H1 (cell line): ENCODE results near the gene SNX30. TPM values are rescaled to one million over a fixed set of nuclear protein-coding genes. Genes with fewer than 3 reads are reported as not detected.

Experiments used
- CTCF ChIA-PET: fragments of 300-600 bp; sonication (Branson Sonifier 250); formaldehyde crosslinking; loops from one replicate; lab custom pipeline; 2021; ENCODE audit not compliant: partially characterized antibody; lab: Charles Lee
- POLR2A ChIA-PET: fragments of 300-600 bp; sonication (Branson Sonifier 250); formaldehyde crosslinking; loops from one replicate; lab custom pipeline; 2021; ENCODE audit warnings: inconsistent platforms; ENCODE audit not compliant: partially characterized antibody; lab: Charles Lee
- DNase-seq, 2 experiments: peaks; one replicate each; pipeline versions ENCODE4 v3.0.0 to v3.0.0-alpha.2; 2010 to 2022; ENCODE audit warnings: low spot score in 2 of 2, low read depth in 1 of 2, mixed read lengths in 1 of 2
- FAIRE-seq: peaks from 2 replicates; lab custom pipeline; 2011; peaks lifted over from hg19 to GRCh38; lab: Jason Lieb, UNC
- H2AFZ ChIP-seq: 2 replicates; pipeline ENCODE4 v1.8.1; 2012; ENCODE audit warnings: low read length, inconsistent platforms
- H2AK5ac ChIP-seq: 2 replicates; pipeline ENCODE4 v1.6.1; 2013; ENCODE audit warnings: low read depth, low read length
- H2BK120ac ChIP-seq: replicated peaks from 2 replicates; pipeline ENCODE3; 2013; ENCODE audit warnings: low read depth, low read length, inconsistent platforms
- H2BK12ac ChIP-seq: 2 replicates; pipeline ENCODE4 v1.6.1; 2013; ENCODE audit warnings: low read depth, low read length
- H2BK15ac ChIP-seq: 2 replicates; pipeline ENCODE4 v1.6.1; 2013; ENCODE audit warnings: low read length
- H2BK20ac ChIP-seq: 2 replicates; pipeline ENCODE4 v1.6.1; 2013; ENCODE audit warnings: low read length
- H2BK5ac ChIP-seq: 2 replicates; pipeline ENCODE4 v1.6.1; 2013; ENCODE audit warnings: low read depth, low read length
- H3K14ac ChIP-seq: 2 replicates; pipeline ENCODE4 v1.6.1; 2013; ENCODE audit warnings: inconsistent platforms; ENCODE audit not compliant: insufficient read length
- H3K18ac ChIP-seq: 2 replicates; pipeline ENCODE4 v1.6.1; 2013; ENCODE audit warnings: low read length; ENCODE audit errors: extremely low read depth
- H3K23ac ChIP-seq: 2 replicates; pipeline ENCODE4 v1.6.1; 2013; ENCODE audit warnings: inconsistent platforms; ENCODE audit not compliant: insufficient read length
- H3K23me2 ChIP-seq: 2 replicates; pipeline ENCODE4 v1.6.1; 2013; ENCODE audit warnings: low read depth, low read length
- H3K27ac ChIP-seq: 2 replicates; pipeline ENCODE4 v1.6.1; 2011; ENCODE audit warnings: low read depth, low read length, inconsistent platforms
- H3K27me3 ChIP-seq, 4 experiments: replicated peaks in 1 of 4; 1 replicate in 1 of 4; 2 replicates in 3 of 4; pipeline versions ENCODE4 v1.6.1 to v1.8.1; 2011 to 2013; ENCODE audit warnings: low read length in 3 of 4, mild to moderate bottlenecking in 3 of 4, inconsistent platforms in 2 of 4, mixed read lengths in 2 of 4, moderate library complexity in 1 of 4; ENCODE audit not compliant: control insufficient read depth in 3 of 4, insufficient read depth in 3 of 4; ENCODE audit errors: extremely low read depth in 1 of 4
- H3K36me3 ChIP-seq, 4 experiments: 2 replicates each; pipeline versions ENCODE4 v1.6.1 to v1.8.1; 2011 to 2013; ENCODE audit warnings: mild to moderate bottlenecking in 4 of 4, low read length in 3 of 4, moderate library complexity in 2 of 4, control low read depth in 1 of 4, inconsistent platforms in 1 of 4; ENCODE audit not compliant: insufficient read depth in 4 of 4, control insufficient read depth in 2 of 4
- H3K4ac ChIP-seq: replicated peaks from 2 replicates; pipeline ENCODE3; 2013; ENCODE audit warnings: low read length, low read depth, mixed read lengths, inconsistent platforms; ENCODE audit not compliant: insufficient read length
- H3K4me1 ChIP-seq, 4 experiments: replicated peaks in 1 of 4; 1 replicate in 1 of 4; 2 replicates in 3 of 4; pipeline versions ENCODE4 v1.6.1 to v1.8.1; 2011 to 2013; ENCODE audit warnings: low read length in 3 of 4, inconsistent platforms in 2 of 4, mixed read lengths in 1 of 4; ENCODE audit not compliant: insufficient read depth in 4 of 4, control insufficient read depth in 3 of 4
- H3K4me2 ChIP-seq, 2 experiments: 2 replicates each; pipeline versions ENCODE4 v1.6.1 to v1.8.1; 2011 to 2013; ENCODE audit warnings: low read depth in 2 of 2, low read length in 2 of 2, control low read depth in 1 of 2, inconsistent platforms in 1 of 2, mild to moderate bottlenecking in 1 of 2; ENCODE audit not compliant: insufficient read depth in 1 of 2
- H3K4me3 ChIP-seq, 4 experiments: fragments of 200-600, 300-600 bp in 1 of 4; sonication (generic), shearing (Covaris generic), sonication (Bioruptor Twin) in 1 of 4; 2 replicates each; pipeline versions ENCODE4 v1.5.1 to v1.8.1; 2011 to 2016; ENCODE audit warnings: low read length in 4 of 4, low read depth in 3 of 4, control low read depth in 2 of 4, inconsistent platforms in 2 of 4, mild to moderate bottlenecking in 2 of 4, mixed read lengths in 1 of 4, moderate library complexity in 1 of 4; ENCODE audit not compliant: insufficient read depth in 2 of 4; ENCODE audit errors: extremely low read depth in 1 of 4
- H3K56ac ChIP-seq: replicated peaks from 2 replicates; pipeline ENCODE3; 2013; ENCODE audit warnings: low read depth, mild to moderate bottlenecking, mixed read lengths, low read length, inconsistent platforms; ENCODE audit not compliant: insufficient read length
- H3K79me1 ChIP-seq: 2 replicates; pipeline ENCODE4 v1.6.1; 2013; ENCODE audit warnings: low read depth, low read length, control low read depth
- H3K79me2 ChIP-seq, 2 experiments: 2 replicates each; pipeline versions ENCODE4 v1.6.1 to v1.8.1; 2012 to 2013; ENCODE audit warnings: low read length in 2 of 2, mild to moderate bottlenecking in 2 of 2, inconsistent platforms in 1 of 2; ENCODE audit not compliant: insufficient read depth in 2 of 2, control insufficient read depth in 1 of 2
- H3K9ac ChIP-seq, 4 experiments: replicated peaks in 1 of 4; 1 replicate in 1 of 4; 2 replicates in 3 of 4; pipeline versions ENCODE4 v1.6.1 to v1.8.1; 2011 to 2013; ENCODE audit warnings: low read depth in 3 of 4, low read length in 3 of 4, control low read depth in 2 of 4, mild to moderate bottlenecking in 2 of 4, moderate library complexity in 2 of 4, inconsistent platforms in 1 of 4; ENCODE audit errors: extremely low read depth in 1 of 4
- H3K9me3 ChIP-seq, 2 experiments: 2 replicates each; pipeline versions ENCODE4 v1.6.1 to v1.8.1; 2012 to 2013; ENCODE audit warnings: mild to moderate bottlenecking in 2 of 2, moderate library complexity in 2 of 2, control low read depth in 1 of 2, inconsistent platforms in 1 of 2, low read depth in 1 of 2, low read length in 1 of 2, mixed read lengths in 1 of 2; ENCODE audit not compliant: insufficient read depth in 2 of 2
- H4K20me1 ChIP-seq, 2 experiments: replicated peaks in 1 of 2; 2 replicates each; pipeline versions ENCODE3 to v1.8.1; 2011 to 2013; ENCODE audit warnings: inconsistent platforms in 2 of 2, low read length in 2 of 2, mild to moderate bottlenecking in 1 of 2; ENCODE audit not compliant: insufficient read depth in 2 of 2, control insufficient read depth in 1 of 2
- H4K5ac ChIP-seq: 2 replicates; pipeline ENCODE4 v1.6.1; 2013; ENCODE audit warnings: low read length, low read depth, mixed read lengths, inconsistent platforms; ENCODE audit not compliant: insufficient read length
- H4K8ac ChIP-seq: 2 replicates; pipeline ENCODE4 v1.8.0; 2013; ENCODE audit warnings: mild to moderate bottlenecking, moderate library complexity, low read length, inconsistent platforms; ENCODE audit not compliant: insufficient read depth; ENCODE audit errors: extremely low read depth
- H4K91ac ChIP-seq: replicated peaks from 2 replicates; pipeline ENCODE3; 2013; ENCODE audit warnings: low read length, mixed read lengths, inconsistent platforms; ENCODE audit not compliant: insufficient read length
- BRCA1 ChIP-seq: IDR thresholded peaks from 2 replicates; pipeline ENCODE4 v1.6.1; 2012; ENCODE audit warnings: low read depth, low read length, improper control_type of control experiment
- FOSL1 ChIP-seq: IDR thresholded peaks from 2 replicates; pipeline ENCODE4 v1.6.1; 2011; ENCODE audit warnings: mild to moderate bottlenecking, low read depth, low read length, moderate library complexity; ENCODE audit not compliant: insufficient read depth
- HDAC6 ChIP-seq: IDR thresholded peaks from one replicate; pipeline ENCODE4 v1.7.1; 2012; ENCODE audit warnings: low read depth, mild to moderate bottlenecking, inconsistent platforms, low read length, moderate library complexity
- KDM5A ChIP-seq: fragments of 200-600 bp; IDR thresholded peaks from 2 replicates; pipeline ENCODE4 v1.7.1; 2012; ENCODE audit warnings: mild to moderate bottlenecking, low read length, inconsistent platforms, mixed read lengths
- MAFK ChIP-seq: IDR thresholded peaks from 2 replicates; pipeline ENCODE4 v1.6.1; 2012; ENCODE audit warnings: low read depth, mild to moderate bottlenecking, improper control_type of control experiment, low read length
- POLR2A ChIP-seq, 2 experiments: IDR thresholded peaks; 1 replicate in 1 of 2; 2 replicates in 1 of 2; pipeline ENCODE4 v1.6.1; 2011; ENCODE audit warnings: low read depth in 2 of 2, low read length in 2 of 2, mild to moderate bottlenecking in 2 of 2; ENCODE audit errors: control extremely low read depth in 1 of 2
- SIRT6 ChIP-seq: IDR thresholded peaks from one replicate; pipeline ENCODE4 v1.7.1; 2012; ENCODE audit warnings: low read length, inconsistent platforms
- TAF7 ChIP-seq: optimal IDR thresholded peaks from 2 replicates; pipeline ENCODE3; 2011; ENCODE audit warnings: low read depth, mild to moderate bottlenecking, inconsistent platforms, low read length, moderate library complexity, borderline replicate concordance
- TBP ChIP-seq: IDR thresholded peaks from 2 replicates; pipeline ENCODE4 v1.6.1; 2011; ENCODE audit warnings: low read depth, low read length, improper control_type of control experiment
- ZNF274 ChIP-seq: IDR thresholded peaks from 2 replicates; pipeline ENCODE4 v1.7.0; 2012; ENCODE audit warnings: low read length, borderline replicate concordance; ENCODE audit errors: extremely low read depth
- WGBS, 2 experiments: shearing (Covaris generic) in 1 of 2; methylation state at CpG; one replicate each; pipeline versions ENCODE4 v1.1.6 to v1.1.7; 2013 to 2015; ENCODE audit warnings: low lambda C conversion rate in 2 of 2, mixed read lengths in 2 of 2, inconsistent platforms in 1 of 2, low coverage in 1 of 2, missing lambda C conversion rate in 1 of 2; ENCODE audit not compliant: insufficient replicate concordance in 2 of 2, insufficient coverage in 1 of 2, insufficient read length in 1 of 2; ENCODE audit errors: extremely low coverage in 1 of 2, missing lambda C conversion rate in 1 of 2; 5-methylcytosine and 5-hydroxymethylcytosine counted together
- polyA plus RNA-seq, 7 experiments: library from polyadenylated mRNA; depleted of rRNA in 3 of 7; stranded (reverse) in 5 of 7; unstranded in 2 of 7; fragments of >200 nt in 5 of 7; fragments of 200-250 nt in 2 of 7; gene quantifications; 1 replicate in 5 of 7; 2 replicates in 1 of 7; 4 replicates in 1 of 7; pipeline versions ENCODE4 v1.2.1 to v1.2.3, GENCODE V29; 2011 to 2013; ENCODE audit warnings: missing spikeins in 2 of 7, mixed read lengths in 2 of 7
- total RNA-seq: library from RNA; stranded (reverse); fragmentation: NEBNext Ultra II Directional; extraction: Animal tissue kit (Norgen Biotek cat#: 25700); gene quantifications from 2 replicates; pipeline ENCODE4 v1.2.1, GENCODE V29; 2021

SNX30 gene
- total and polyA plus RNA-seq, 2 of the 8 experiments (the other 6 are each of a cell fraction or from before 2014, with no cell fraction given) = 4.0 to 12.2 TPM

GRCh38 chr9:112900488-112900887, 149.9 kb downstream of the SNX30 start:
- H4K5ac ChIP-seq = no peak overlapping the region
- H3K56ac ChIP-seq = no peak overlapping the region
- no peak overlapping the region for H2AFZ ChIP-seq
- H2BK12ac ChIP-seq = no peak overlapping the region
- H3K23ac ChIP-seq = no peak overlapping the region
- no peak overlapping the region for H3K4me2 ChIP-seq
- no peaks in the 10 kb centered on the region for H3K36me3 ChIP-seq
- H3K4ac ChIP-seq = no peak overlapping the region
- no peak for DNase-seq
- CTCF ChIA-PET = no interaction called here
- H2BK5ac ChIP-seq = no peak overlapping the region
- peaks cover 4% of the 10 kb centered on the region; the same call in 1 of the 2 replicates for H3K23me2 ChIP-seq
- no peaks in the 10 kb centered on the region for H3K79me1 ChIP-seq
- no peak overlapping the region for H2AK5ac ChIP-seq
- H3K4me3 ChIP-seq = no peak overlapping the region
- H3K79me2 ChIP-seq = no peaks in the 10 kb centered on the region
- H3K27me3 ChIP-seq = no peaks in the 10 kb centered on the region; a peak in 1 of 7 replicates
- no peak overlapping the region for H3K14ac ChIP-seq
- no peak overlapping the region for H3K27ac ChIP-seq
- 74% methylated on average over 4 of the region's 4 CpGs; no CpG with 5 or more reads in 1 of the 2 experiments for WGBS, 2 experiments
- TF ChIP-seq FOSL1 = no peak
- no peak for TF ChIP-seq SIRT6
- TF ChIP-seq HDAC6 = no peak
- no peak for TF ChIP-seq ZNF274
- no peak for TF ChIP-seq BRCA1
- TF ChIP-seq TAF7 = no peak
- no peak for TF ChIP-seq MAFK
- TF ChIP-seq TBP = no peak
- TF ChIP-seq POLR2A (IDR thresholded peaks at IDR 0.05; ENCODE audit: control extremely low read depth in 1 of 2, low read depth in 2 of 2, low read length in 2 of 2) = no peak
- no peak for TF ChIP-seq KDM5A
- H3K4me1 ChIP-seq = no peaks in the 10 kb centered on the region
- H4K20me1 ChIP-seq = no peaks in the 10 kb centered on the region
- H2BK120ac ChIP-seq = no peak overlapping the region
- no peak overlapping the region for H4K8ac ChIP-seq
- no peaks in the 10 kb centered on the region for H3K9me3 ChIP-seq
- no peak for FAIRE-seq
- no peak overlapping the region for H2BK15ac ChIP-seq
- H4K91ac ChIP-seq = no peak overlapping the region
- no peak overlapping the region for H2BK20ac ChIP-seq
- H3K18ac ChIP-seq = no peak overlapping the region
- POLR2A ChIA-PET = no interaction called here
- H3K9ac ChIP-seq = no peak overlapping the region
